HG03108 (cell line): ENCODE data around the gene CHKB.
"Not testable (repeated sequence)": the region's sequence is repeated elsewhere in the genome, so short reads cannot be mapped to it uniquely, and the experiment has no call there.

Experiments
- ATAC-seq: cut with Tn5 transposase; IDR thresholded peaks from one replicate; pipeline ENCODE4 v1.9.1; 2021; ENCODE audit warnings: moderate library complexity; ENCODE audit not compliant: unreplicated experiment

The CHKB gene, protein sequence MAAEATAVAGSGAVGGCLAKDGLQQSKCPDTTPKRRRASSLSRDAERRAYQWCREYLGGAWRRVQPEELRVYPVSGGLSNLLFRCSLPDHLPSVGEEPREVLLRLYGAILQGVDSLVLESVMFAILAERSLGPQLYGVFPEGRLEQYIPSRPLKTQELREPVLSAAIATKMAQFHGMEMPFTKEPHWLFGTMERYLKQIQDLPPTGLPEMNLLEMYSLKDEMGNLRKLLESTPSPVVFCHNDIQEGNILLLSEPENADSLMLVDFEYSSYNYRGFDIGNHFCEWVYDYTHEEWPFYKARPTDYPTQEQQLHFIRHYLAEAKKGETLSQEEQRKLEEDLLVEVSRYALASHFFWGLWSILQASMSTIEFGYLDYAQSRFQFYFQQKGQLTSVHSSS

GRCh38 chr22:50582493-50583293, at the start of gene CHKB:
Gene CHKB (minus strand): TSS chr22:50582849. CDS start chr22:50582781, 68 bp downstream.
- peak; percentile 89 for ATAC-seq

DNA sequence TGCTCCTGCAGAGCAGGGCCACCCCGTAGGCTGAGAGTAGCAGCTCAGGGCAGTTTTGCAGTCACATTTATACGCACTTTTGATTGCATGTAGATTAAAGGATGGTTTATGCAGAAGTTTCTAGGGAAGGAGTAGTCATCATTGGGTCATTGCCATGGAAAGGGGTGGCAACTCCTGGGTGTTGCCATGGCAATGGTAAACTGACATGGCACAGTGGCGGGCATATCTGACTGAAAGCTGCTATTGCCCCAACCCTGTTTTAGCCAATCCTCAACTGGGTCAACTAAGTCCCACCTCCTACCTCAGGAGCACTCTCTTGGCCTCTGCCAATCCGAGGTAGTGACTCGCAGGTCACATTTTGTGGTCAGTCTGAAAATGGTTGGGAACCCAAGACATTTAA, 47.7 kb upstream of the CHKB start:
- ATAC-seq = no peak

- ATAC-seq = no peak
Measured at GRCh38 chr22:50628543-50629134, 46.0 kb upstream of the CHKB start.

DNA sequence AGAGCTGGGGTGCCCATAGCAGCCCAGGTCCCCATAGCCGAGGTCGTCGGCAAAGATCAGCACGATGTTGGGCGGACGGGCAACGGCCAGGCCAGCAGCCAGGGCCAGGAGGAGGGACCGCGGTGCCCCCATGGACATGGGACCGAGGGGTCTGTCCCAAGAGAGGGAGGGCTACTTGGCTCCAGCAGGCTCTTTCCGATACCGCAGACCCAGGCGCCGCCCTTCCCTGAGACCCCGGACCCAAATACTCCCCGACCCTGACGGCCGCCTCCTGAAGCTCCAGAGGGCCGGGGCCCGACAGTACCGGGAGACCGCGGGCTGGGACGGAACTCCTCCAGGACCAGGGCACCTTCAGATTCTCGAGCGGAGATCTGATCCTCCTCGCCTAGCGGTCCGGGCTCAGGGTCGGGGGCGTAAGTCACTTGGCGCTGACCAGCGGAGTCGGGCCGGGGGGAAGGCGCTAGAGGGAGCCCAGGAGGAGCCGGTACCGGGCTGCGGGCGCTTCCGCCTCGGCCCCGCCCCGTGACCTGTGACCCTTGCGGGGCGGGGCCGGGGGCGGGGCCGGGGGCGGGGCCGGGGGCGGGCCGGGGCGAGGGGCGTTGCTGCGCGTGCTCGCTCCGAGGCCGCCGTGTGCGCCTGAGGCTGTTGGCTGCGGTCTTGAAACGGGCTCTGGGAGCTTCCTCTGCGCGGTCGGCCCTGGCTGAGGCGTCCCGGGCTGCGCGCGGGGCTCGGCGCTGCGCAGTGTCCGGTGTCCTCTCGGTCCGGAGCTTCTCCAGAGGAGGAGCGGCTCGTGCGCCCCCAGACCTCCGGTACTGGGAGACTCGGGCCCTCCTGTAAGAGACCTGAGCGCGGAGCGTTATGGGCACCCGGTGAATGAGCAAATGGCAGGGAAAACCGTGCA, 45.2 kb upstream of the CHKB start, which contains the start of gene ARSA:
Gene ARSA, minus strand, starts transcription at position 511 of the 901 bp plus-strand sequence. Its CDS starts 373 bp downstream, at position 138.
- ATAC-seq = peak; percentile 81

DNA sequence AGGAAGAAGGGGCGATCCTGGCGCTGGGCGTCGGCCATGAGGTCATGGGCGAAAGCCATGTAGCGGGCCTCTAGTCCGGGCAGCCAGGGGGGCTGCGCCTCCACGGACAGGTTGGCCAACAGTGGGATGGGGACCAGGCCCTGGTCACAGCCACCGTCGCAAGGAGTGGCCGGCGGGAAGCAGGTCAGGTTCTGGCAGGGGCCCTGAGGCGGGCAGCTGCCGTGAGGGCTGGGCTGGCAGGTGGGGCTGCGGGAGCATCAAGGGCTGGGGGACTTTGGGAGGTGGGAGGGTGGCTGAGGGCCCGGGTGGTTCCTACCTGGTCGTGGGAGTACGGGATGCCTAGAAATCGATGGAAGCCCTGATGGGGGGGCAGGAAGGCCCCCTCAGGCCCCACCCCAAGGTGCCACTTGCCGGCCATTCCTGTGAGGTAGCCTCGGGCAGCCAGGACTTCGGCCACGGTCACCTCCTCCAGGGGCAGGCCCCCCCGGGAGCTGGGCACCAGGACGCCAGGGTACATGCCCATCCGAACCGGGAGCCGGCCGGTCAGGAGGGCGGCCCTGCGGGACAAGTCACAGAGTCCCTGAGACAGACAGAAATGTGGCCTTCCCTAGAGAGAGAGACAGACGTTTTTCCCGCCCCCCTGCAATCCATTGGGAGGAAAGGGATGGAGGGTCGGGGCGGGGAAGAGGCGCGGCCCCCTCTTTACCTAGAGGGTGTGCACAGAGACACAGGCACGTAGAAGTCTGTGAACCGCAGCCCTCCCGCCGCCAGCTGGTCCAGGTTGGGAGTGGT, 44.4 kb upstream of the CHKB start:
- ATAC-seq = no peak

DNA sequence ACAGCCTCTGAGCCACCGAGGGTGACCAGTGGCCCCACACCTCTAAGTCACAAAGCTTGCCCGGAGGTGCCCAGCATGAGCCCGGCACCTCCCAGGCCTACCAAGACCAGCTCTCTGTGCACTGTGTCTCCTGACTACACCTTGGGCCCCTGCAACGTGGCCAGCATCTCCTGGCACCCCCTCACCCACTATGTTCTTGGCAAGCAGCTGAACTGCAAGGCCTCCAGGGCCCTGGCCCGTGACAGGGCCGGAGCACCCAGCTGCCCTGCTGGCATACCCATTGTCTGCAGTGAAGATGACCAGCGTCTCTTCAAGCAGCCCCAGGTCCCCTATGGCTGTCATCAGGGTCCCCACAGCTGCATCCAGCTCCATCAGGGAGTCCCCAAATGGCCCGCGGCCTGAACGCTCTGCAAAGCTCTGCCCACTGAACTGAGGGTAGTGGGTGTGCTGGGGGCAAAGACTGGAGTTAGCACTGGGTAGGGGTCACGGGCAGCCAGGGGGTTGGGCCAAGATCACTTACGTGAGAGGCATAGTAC, 43.7 kb upstream of the CHKB start:
- ATAC-seq = no peak

DNA sequence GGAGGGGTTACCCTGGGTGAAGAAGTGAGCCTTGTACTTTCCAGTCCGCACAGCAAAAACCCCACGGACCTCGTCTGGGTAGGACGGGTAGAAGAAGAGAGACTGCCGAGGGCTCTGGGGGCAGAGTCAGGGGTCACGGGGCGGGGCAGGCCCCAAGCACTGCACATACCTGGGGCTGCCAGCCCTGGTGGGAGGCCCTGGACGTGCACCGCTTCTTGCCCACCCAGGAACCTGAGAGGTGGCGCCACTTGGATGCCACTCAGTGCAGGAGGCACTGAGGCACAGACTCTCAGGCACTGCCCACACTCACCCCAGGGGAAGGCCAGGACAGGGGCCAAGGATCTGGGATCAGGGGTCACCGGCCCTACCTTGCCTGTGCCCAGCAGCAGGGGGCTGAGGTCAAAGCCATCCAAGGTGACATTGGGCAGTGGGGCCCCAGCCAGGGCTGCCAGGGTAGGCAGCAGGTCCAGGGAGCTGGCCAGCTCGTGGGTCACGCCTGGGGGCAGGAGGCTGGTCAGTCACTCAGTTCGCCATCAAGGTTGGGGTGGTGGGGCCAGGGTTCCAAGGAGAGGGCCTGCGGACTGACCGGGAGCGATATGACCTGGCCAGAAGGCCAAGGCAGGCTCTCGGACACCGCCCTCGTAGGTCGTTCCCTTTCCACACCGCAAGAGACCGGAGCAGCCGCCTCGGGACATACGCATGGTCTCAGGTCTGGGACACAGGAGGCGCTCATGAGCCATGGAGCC, 43.1 kb upstream of the CHKB start:
- ATAC-seq = no peak

- no peak for ATAC-seq
Measured at GRCh38 chr22:50625131-50625567, 42.5 kb upstream of the CHKB start.

DNA sequence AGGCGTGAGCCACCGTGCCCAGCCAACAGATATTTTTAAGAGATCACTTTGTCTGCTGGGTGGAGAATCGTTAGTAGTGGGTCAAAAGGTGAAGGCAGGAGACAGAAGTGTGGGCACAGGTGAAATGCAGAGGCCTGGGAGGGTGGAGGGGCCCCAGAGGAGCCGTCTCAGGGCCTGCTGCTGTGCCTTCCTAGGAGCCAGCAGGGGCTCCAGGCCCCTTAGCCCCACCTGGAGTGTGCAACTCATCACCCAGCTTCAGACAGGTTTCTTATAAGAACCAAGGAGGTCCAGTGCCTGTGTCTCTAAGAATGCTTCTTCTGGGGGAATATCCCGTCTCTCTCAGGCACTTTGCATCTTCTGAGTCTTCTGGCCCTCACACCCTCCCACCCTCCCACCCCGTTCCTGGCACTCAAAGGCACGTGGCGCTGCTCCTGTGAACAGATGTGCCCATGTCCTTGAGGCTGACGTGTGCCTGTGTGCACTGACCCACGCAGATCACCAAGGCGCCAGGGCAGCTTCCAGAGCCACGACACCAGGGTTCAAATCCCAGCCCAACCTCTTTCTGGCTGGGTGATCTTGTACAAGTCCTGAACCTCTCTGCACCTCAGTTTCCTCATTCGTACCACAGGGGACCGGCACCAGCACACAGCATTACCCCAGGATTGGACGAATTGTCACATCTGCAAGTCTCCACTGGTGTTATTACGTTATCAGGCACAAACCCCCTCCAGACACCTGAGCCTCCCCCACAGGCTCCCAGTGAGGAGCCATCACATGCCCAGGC, 41.9 kb upstream of the CHKB start:
- no peak for ATAC-seq

- ATAC-seq = no peak
Measured at GRCh38 chr22:50622723-50623327, 40.2 kb upstream of the CHKB start.

DNA sequence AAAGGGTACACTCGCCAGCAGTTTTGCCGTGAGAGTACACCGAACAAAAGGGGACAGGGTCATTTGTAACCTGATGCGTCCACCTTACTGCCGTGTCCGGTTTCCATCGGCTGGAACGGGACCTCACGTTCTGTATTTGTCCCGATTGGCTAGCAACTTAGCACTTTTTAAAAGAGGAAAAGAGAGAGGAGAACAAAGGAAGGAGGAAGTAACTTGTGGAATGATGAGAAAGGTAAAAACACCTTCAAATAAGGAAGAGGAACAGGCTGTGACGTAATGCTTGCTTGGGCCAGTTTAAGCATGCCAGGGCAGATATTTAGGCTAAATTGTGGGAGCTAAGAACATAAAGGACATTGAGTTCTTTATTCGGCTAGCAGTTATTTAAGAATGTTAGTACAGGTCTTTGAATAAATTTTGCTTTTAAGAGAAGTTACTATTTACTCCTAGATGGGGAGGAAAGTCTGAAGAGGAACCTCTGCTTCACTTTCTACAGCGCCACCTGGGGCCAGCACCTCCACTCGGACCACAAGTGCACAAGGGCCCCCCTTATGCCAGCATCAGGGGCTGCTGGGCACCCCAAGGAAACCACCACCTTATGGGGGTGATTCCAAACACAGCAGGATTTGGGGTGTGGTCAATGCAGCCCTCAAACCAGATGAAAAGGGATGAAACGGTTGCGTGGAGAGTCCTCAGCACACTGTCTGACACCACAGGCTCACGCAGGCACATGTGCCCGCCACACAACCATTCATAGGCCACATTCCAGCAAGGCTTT, 39.5 kb upstream of the CHKB start:
- ATAC-seq = no peak

GRCh38 chr22:50621356-50621880, 38.8 kb upstream of the CHKB start:
- ATAC-seq = peak; percentile 34

DNA sequence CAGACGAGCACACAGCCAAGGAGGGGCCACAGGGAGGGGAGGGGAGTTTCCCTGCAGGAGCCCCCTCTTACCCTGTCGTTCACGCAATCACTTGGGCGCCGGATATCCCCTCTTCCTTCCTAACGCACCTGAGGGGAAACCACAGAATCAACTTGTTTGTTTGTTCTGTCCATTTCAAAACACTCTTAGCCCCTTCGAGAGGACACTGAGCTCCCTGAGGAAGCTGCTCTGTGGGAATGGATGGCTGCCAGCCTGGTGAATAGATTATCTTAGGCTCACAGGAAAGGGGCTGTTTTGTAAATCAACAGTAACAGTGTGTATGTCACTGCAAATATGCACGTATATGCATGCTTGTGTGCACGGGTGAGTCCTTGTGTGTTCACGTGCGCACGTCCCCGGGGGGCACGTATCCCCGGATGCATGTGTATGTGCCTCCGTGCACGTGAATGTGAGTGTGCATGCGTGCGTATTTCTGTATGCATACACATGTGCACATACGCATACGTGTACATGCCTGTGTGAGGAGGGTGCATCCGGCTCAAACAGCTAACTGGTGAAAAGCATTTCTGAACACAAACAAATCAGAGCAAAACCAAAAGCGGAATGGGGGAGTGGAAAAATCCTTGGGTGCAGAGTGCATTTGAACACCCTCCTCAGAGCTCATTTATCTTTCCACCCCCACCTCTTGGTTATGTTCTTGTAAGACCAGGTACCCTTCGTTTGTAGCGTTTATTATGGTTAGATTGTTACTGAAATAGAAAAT, 38.1 kb upstream of the CHKB start:
- ATAC-seq = peak; percentile 54

GRCh38 chr22:50614296-50614695, 31.6 kb upstream of the CHKB start:
- not testable (repeated sequence) for ATAC-seq

GRCh38 chr22:50613291-50613981, 30.8 kb upstream of the CHKB start:
- no peak for ATAC-seq
